Activated B cell treated with CpG ODN at 0.5 μM for 24 hours (primary cell): ENCODE data around the gene ONECUT2. TPM values are rescaled to one million over a fixed set of nuclear protein-coding genes. Genes with fewer than 3 reads are reported as not detected.

ENCODE experiments used
- ATAC-seq: fragments of 200-7000 bp; cut with Tn5 transposase; one replicate; pipeline ENCODE4 v1.10.0; 2021; ENCODE audit warnings: low read depth, mild to moderate bottlenecking, moderate library complexity
- CTCF ChIA-PET: fragments of 350-600 bp; sonication (Branson Sonifier 250); formaldehyde crosslinking; loops from one replicate; lab custom pipeline; 2021; ENCODE audit warnings: antibody characterized with exemption; lab: Charles Lee
- POLR2A ChIA-PET: fragments of 350-600 bp; sonication (Branson Sonifier 250); formaldehyde crosslinking; loops from one replicate; lab custom pipeline; 2021; ENCODE audit warnings: antibody characterized with exemption; lab: Charles Lee
- DNase-seq: peaks from one replicate; pipeline ENCODE4 v3.0.0; 2022
- H3K27ac Mint-ChIP-seq: one replicate; pipeline ENCODE4 v1.8.0; 2020; ENCODE audit warnings: mixed read lengths
- H3K27me3 Mint-ChIP-seq: one replicate; pipeline ENCODE4 v1.8.0; 2021; ENCODE audit warnings: mixed read lengths
- H3K36me3 Mint-ChIP-seq: one replicate; pipeline ENCODE4 v1.8.0; 2021; ENCODE audit warnings: low read depth, mixed read lengths
- H3K4me1 Mint-ChIP-seq: one replicate; pipeline ENCODE4 v1.8.0; 2021; ENCODE audit warnings: mixed read lengths
- H3K4me3 Mint-ChIP-seq: one replicate; pipeline ENCODE4 v1.8.0; 2020; ENCODE audit warnings: mild to moderate bottlenecking, mixed read lengths
- H3K9me3 Mint-ChIP-seq: one replicate; pipeline ENCODE4 v1.8.0; 2020; ENCODE audit warnings: mixed read lengths
- intact Hi-C: fragments of 100-400 bp; cut with micrococcal nuclease; formaldehyde crosslinking; loops from one replicate; pipeline ENCODE4 v1.15.1; 2024
- total RNA-seq: library from RNA; stranded (reverse); gene quantifications from 2 replicates; pipeline ENCODE4 v1.2.3, GENCODE V29; 2022
- TF ChIP-seq, protein P1 (sequence below): fragments of 200-600 bp; IDR thresholded peaks from one replicate; pipeline ENCODE4 v1.8.0; 2022; ENCODE audit warnings: antibody characterized with exemption, mild to moderate bottlenecking

Gene ONECUT2
- total RNA-seq, 1 donor from 2014 or later: not detected

GRCh38 chr18:57538614-57539013 lies 103.4 kb downstream of the ONECUT2 start:
- CTCF ChIA-PET: no interaction called here
- Mint-ChIP-seq H3K27ac (no peak overlapping the region), H3K9me3 (no peaks in the 10 kb centered on the region), H3K36me3 (no peaks in the 10 kb centered on the region), H3K4me3 (no peak overlapping the region), H3K4me1 (no peaks in the 10 kb centered on the region), H3K27me3 (no peaks in the 10 kb centered on the region)
- ATAC-seq (no peak), DNase-seq (no peak)
- intact Hi-C loops: no loop called here
- POLR2A ChIA-PET: no interaction called here
- TF ChIP-seq, protein P1, sequence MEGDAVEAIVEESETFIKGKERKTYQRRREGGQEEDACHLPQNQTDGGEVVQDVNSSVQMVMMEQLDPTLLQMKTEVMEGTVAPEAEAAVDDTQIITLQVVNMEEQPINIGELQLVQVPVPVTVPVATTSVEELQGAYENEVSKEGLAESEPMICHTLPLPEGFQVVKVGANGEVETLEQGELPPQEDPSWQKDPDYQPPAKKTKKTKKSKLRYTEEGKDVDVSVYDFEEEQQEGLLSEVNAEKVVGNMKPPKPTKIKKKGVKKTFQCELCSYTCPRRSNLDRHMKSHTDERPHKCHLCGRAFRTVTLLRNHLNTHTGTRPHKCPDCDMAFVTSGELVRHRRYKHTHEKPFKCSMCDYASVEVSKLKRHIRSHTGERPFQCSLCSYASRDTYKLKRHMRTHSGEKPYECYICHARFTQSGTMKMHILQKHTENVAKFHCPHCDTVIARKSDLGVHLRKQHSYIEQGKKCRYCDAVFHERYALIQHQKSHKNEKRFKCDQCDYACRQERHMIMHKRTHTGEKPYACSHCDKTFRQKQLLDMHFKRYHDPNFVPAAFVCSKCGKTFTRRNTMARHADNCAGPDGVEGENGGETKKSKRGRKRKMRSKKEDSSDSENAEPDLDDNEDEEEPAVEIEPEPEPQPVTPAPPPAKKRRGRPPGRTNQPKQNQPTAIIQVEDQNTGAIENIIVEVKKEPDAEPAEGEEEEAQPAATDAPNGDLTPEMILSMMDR: no peak

DNA sequence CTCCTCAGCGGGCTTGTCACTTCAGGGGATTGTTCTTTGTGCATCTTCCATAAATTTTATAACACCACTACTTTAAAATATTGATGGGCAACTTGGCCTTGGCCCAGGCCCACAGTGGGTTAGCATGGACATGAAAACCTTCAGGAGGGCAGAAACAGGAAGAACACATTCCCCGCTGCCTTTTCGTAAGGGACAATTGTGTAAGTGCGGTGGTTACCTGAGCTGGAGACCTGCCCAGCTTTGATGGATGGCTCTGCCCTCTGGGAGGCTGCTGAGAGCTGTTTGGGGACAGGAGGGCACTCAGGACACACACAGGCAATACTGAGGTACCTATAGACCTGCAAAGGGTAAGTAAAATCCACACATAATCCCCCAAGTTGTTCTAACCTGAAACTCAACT lies 104.5 kb downstream of the ONECUT2 start:
- H3K9me3 Mint-ChIP-seq: no peaks in the 10 kb centered on the region
- no peaks in the 10 kb centered on the region for H3K27me3 Mint-ChIP-seq
- no peak overlapping the region for H3K27ac Mint-ChIP-seq
- no peak overlapping the region for H3K4me3 Mint-ChIP-seq
- H3K4me1 Mint-ChIP-seq: no peaks in the 10 kb centered on the region
- H3K36me3 Mint-ChIP-seq: no peaks in the 10 kb centered on the region
- POLR2A ChIA-PET: no interaction called here
- intact Hi-C loops: no loop called here
- no peak for DNase-seq
- TF ChIP-seq, protein P1: no peak
- no peak for ATAC-seq
- CTCF ChIA-PET: no interaction called here

Other genes starting within 250 kb of the ONECUT2 start
- gene ST8SIA3, start 82.8 kb upstream of the ONECUT2 start, total RNA-seq: not detected in 2 replicates
- gene FECH, start 151.3 kb downstream of the ONECUT2 start, total RNA-seq: 9.2 and 9.3 TPM in 2 replicates
- gene NARS1, start 186.5 kb downstream of the ONECUT2 start, total RNA-seq: 107 and 114 TPM in 2 replicates